ENCODE data around the gene CCRL2.

Gene CCRL2

GRCh38 chr3:46395210-46395661 lies 11.8 kb upstream of the CCRL2 start:
- TF ChIP-seq TEAD4 (IDR thresholded peaks at IDR 0.05) (no peak), REST (IDR thresholded peaks at IDR 0.05; ENCODE audit: low read depth) (no peak), MAX (IDR thresholded peaks at IDR 0.05) (no peak), USF1 (IDR thresholded peaks at IDR 0.05) (no peak), FOXM1 (IDR thresholded peaks at IDR 0.05; ENCODE audit: borderline replicate concordance, low read depth) (no peak), CREB1 (IDR thresholded peaks at IDR 0.05; ENCODE audit: low read depth) (no peak), EGR1 (IDR thresholded peaks at IDR 0.05) (no peak), TCF12 (IDR thresholded peaks at IDR 0.05; ENCODE audit: low read depth) (no peak), RAD21 (IDR thresholded peaks at IDR 0.05; ENCODE audit: low read depth) (no peak), CEBPB (IDR thresholded peaks at IDR 0.05) (no peak), EP300 (IDR thresholded peaks at IDR 0.05; ENCODE audit: borderline replicate concordance) (no peak), ZBTB7A (IDR thresholded peaks at IDR 0.05; ENCODE audit: low read depth) (no peak), TAF1 (IDR thresholded peaks at IDR 0.05; ENCODE audit: low read depth) (no peak), NFIC (IDR thresholded peaks at IDR 0.05) (no peak), YY1 (IDR thresholded peaks at IDR 0.05; ENCODE audit: low read depth) (no peak)

GRCh38 chr3:46395766-46396530 lies 11.1 kb upstream of the CCRL2 start:
- TF ChIP-seq REST (IDR thresholded peaks at IDR 0.05; ENCODE audit: low read depth) = no peak
- TF ChIP-seq NFIC (IDR thresholded peaks at IDR 0.05) = no peak
- TF ChIP-seq CEBPB (IDR thresholded peaks at IDR 0.05) = no peak
- TF ChIP-seq EP300 (IDR thresholded peaks at IDR 0.05; ENCODE audit: borderline replicate concordance) = no peak
- TF ChIP-seq FOXM1 (IDR thresholded peaks at IDR 0.05; ENCODE audit: borderline replicate concordance, low read depth) = no peak
- no peak for TF ChIP-seq RAD21 (IDR thresholded peaks at IDR 0.05; ENCODE audit: low read depth)
- TF ChIP-seq USF1 (IDR thresholded peaks at IDR 0.05) = 0 out of 2 replicates have a peak, but pooled peaks have one; percentile 14
- TF ChIP-seq MAX (IDR thresholded peaks at IDR 0.05) = no peak

- TF ChIP-seq USF1 (IDR thresholded peaks at IDR 0.05) = no peak
- TF ChIP-seq NFIC (IDR thresholded peaks at IDR 0.05) = no peak
- no peak for TF ChIP-seq REST (IDR thresholded peaks at IDR 0.05; ENCODE audit: low read depth)
- TF ChIP-seq FOXM1 (IDR thresholded peaks at IDR 0.05; ENCODE audit: borderline replicate concordance, low read depth) = no peak
- TF ChIP-seq TEAD4 (IDR thresholded peaks at IDR 0.05) = no peak
- no peak for TF ChIP-seq TAF1 (IDR thresholded peaks at IDR 0.05; ENCODE audit: low read depth)
- TF ChIP-seq YY1 (IDR thresholded peaks at IDR 0.05; ENCODE audit: low read depth) = no peak
- no peak for TF ChIP-seq RAD21 (IDR thresholded peaks at IDR 0.05; ENCODE audit: low read depth)
- TF ChIP-seq CEBPB (IDR thresholded peaks at IDR 0.05) = no peak
- TF ChIP-seq TCF12 (IDR thresholded peaks at IDR 0.05; ENCODE audit: low read depth) = no peak
- no peak for TF ChIP-seq EP300 (IDR thresholded peaks at IDR 0.05; ENCODE audit: borderline replicate concordance)
- no peak for TF ChIP-seq EGR1 (IDR thresholded peaks at IDR 0.05)
- TF ChIP-seq ZBTB7A (IDR thresholded peaks at IDR 0.05; ENCODE audit: low read depth) = no peak
- no peak for TF ChIP-seq CREB1 (IDR thresholded peaks at IDR 0.05; ENCODE audit: low read depth)
- no peak for TF ChIP-seq MAX (IDR thresholded peaks at IDR 0.05)
Observed at GRCh38 chr3:46397111-46397510, 9.9 kb upstream of the CCRL2 start.

Measured in Ishikawa (cell line).